Thoracic aorta (tissue), 2 donors: ENCODE measurements around the gene ADAMTS17. TPM values are rescaled to one million over a fixed set of nuclear protein-coding genes. Genes with fewer than 3 reads are reported as not detected.

ENCODE experiments used
- ATAC-seq: fragments of 150-250 bp; one replicate; pipeline ENCODE4 v1.8.0; 2017; ENCODE audit warnings: low read depth; ENCODE audit not compliant: insufficient number of reproducible peaks, low FRiP score
- DNase-seq: peaks from one replicate; pipeline ENCODE4 v3.0.0-alpha.2; 2020; ENCODE audit warnings: low spot score
- H3K27ac ChIP-seq, 2 donors: fragments of 200-600 bp; sonication (generic); 1 replicate in 1 of 2; 2 replicates in 1 of 2; pipeline ENCODE4 v1.5.1; 2016; ENCODE audit warnings: mild to moderate bottlenecking in 2 of 2, moderate library complexity in 2 of 2
- H3K27me3 ChIP-seq: fragments of 200-600 bp; sonication (generic); replicated peaks from 2 replicates; pipeline ENCODE4 v1.6.0; 2016; ENCODE audit warnings: mild to moderate bottlenecking; ENCODE audit not compliant: insufficient read depth
- H3K36me3 ChIP-seq: fragments of 200-600 bp; sonication (generic); one replicate; pipeline ENCODE4 v1.5.1; 2016
- H3K4me1 ChIP-seq, 2 donors: fragments of 200-600 bp; sonication (generic); 1 replicate in 1 of 2; 2 replicates in 1 of 2; pipeline versions ENCODE4 v1.5.1 to v1.6.0; 2016; ENCODE audit warnings: low read depth in 2 of 2, mild to moderate bottlenecking in 1 of 2; ENCODE audit not compliant: control insufficient read depth in 1 of 2
- H3K4me3 ChIP-seq: fragments of 200-600 bp; sonication (generic); 2 replicates; pipeline ENCODE4 v1.5.1; 2016; ENCODE audit warnings: mild to moderate bottlenecking
- H3K9me3 ChIP-seq: fragments of 200-600 bp; sonication (generic); 2 replicates; pipeline ENCODE4 v1.5.1; 2016
- total RNA-seq, 2 donors: library from RNA; depleted of rRNA; stranded (reverse); fragments of >200 nt; gene quantifications; one replicate each; pipeline versions ENCODE4 v1.1.0 to v1.2.3, GENCODE V29; 2016
- TF ChIP-seq, protein P1 (sequence below): fragments of 200-600 bp; sonication (generic); IDR thresholded peaks from one replicate; pipeline ENCODE4 v1.5.1; 2019; ENCODE audit warnings: antibody characterized with exemption

The ADAMTS17 gene
- total RNA-seq, 2 donors from 2014 or later = 2.8 to 8.1 TPM

DNA sequence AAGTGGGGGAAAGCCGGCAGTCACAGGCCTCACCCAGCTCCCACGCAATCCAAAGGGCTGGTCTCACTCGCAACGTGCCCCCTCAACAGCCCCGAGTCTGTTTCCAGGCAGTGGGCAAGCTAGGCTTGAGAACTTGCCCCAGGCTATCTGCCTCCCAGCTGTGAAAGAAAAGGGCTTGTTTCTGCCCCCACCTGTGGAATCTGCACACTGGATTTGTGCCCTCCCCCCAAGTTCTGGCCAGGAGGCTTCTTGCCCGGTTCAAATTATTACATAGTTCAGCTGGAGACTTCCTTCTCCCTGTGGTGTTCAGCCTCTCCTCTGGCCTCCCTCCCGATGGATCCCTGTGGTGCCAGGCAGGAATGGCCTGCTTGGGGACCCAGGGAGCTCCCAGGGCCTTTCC, 324.6 kb downstream of the ADAMTS17 start:
- no peaks in the 10 kb centered on the region for H3K9me3 ChIP-seq
- no peak overlapping the region for H3K4me3 ChIP-seq
- DNase-seq (no peak), ATAC-seq (no peak)
- no peaks in the 10 kb centered on the region for H3K27me3 ChIP-seq
- TF ChIP-seq, protein P1, sequence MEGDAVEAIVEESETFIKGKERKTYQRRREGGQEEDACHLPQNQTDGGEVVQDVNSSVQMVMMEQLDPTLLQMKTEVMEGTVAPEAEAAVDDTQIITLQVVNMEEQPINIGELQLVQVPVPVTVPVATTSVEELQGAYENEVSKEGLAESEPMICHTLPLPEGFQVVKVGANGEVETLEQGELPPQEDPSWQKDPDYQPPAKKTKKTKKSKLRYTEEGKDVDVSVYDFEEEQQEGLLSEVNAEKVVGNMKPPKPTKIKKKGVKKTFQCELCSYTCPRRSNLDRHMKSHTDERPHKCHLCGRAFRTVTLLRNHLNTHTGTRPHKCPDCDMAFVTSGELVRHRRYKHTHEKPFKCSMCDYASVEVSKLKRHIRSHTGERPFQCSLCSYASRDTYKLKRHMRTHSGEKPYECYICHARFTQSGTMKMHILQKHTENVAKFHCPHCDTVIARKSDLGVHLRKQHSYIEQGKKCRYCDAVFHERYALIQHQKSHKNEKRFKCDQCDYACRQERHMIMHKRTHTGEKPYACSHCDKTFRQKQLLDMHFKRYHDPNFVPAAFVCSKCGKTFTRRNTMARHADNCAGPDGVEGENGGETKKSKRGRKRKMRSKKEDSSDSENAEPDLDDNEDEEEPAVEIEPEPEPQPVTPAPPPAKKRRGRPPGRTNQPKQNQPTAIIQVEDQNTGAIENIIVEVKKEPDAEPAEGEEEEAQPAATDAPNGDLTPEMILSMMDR = no peak
- peaks cover 0 to 14% of the 10 kb centered on the region in 2 donors for H3K4me1 ChIP-seq
- no peaks in the 10 kb centered on the region for H3K36me3 ChIP-seq
- H3K27ac ChIP-seq = no peak overlapping the region

DNA sequence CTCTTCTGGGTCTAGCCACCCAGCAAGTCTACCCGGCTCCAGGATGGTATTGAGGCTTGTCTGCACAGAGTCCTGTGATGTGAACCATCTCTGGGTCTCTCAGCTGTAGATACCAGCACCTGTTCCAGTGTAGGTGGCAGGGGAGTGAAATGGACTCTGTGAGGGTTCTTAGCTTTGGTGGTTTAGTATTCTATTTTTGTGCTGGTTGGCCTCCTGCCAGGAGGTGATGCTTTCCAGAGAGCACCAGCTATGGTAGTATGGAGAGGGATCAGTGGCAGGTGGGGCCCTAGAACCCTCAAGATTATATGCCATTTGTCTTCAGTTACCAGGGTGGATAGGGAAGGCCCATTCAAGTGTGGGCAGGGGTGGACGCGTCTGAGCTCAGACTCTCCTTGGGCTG, 325.1 kb downstream of the ADAMTS17 start:
- no peaks in the 10 kb centered on the region for H3K9me3 ChIP-seq
- peaks cover 0 to 14% of the 10 kb centered on the region in 2 donors for H3K4me1 ChIP-seq
- no peak for ATAC-seq
- no peaks in the 10 kb centered on the region for H3K36me3 ChIP-seq
- no peak overlapping the region for H3K4me3 ChIP-seq
- DNase-seq = no peak
- no peaks in the 10 kb centered on the region for H3K27me3 ChIP-seq
- H3K27ac ChIP-seq = no peak overlapping the region
- TF ChIP-seq, protein P1 = no peak

- Histone ChIP-seq H3K36me3 (no peaks in the 10 kb centered on the region), H3K4me3 (no peak overlapping the region), H3K27ac (no peak overlapping the region), H3K27me3 (no peaks in the 10 kb centered on the region), H3K4me1 (no peaks in the 10 kb centered on the region), H3K9me3 (no peaks in the 10 kb centered on the region)
- ATAC-seq (no peak), DNase-seq (no peak)
- TF ChIP-seq, protein P1 = no peak
These were observed 330.5 kb downstream of the ADAMTS17 start for GRCh38 chr15:100011235-100011634.

GRCh38 chr15:100009372-100009771, 332.4 kb downstream of the ADAMTS17 start:
- TF ChIP-seq, protein P1 = no peak
- ATAC-seq (no peak), DNase-seq (no peak)
- Histone ChIP-seq H3K36me3 (no peaks in the 10 kb centered on the region), H3K4me3 (no peak overlapping the region), H3K4me1 (no peaks in the 10 kb centered on the region), H3K27ac (no peak overlapping the region), H3K27me3 (no peaks in the 10 kb centered on the region), H3K9me3 (no peaks in the 10 kb centered on the region)

DNA sequence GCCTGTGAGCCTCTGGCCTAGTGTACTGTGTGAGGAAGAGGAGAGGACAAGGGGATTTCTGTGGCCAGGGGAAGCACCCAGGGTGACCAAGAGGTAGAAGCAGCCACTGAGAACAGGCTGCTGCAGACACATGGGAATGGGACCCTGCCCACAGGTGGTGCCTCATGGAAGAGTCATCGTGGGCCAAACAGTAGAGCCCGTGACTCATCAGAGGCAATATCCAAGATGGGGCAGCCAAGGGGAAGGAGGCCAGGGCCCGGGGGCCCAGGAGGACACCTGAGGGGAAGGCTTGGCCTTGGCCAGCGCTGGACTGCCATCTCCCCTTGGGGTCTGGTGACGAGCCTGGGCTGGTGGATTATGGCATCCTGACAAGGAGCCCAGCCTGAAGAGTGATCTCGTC, 333.5 kb downstream of the ADAMTS17 start:
- DNase-seq = no peak
- ATAC-seq = no peak
- no peak overlapping the region for H3K4me3 ChIP-seq

More for the DNA sequence above, 333.5 kb downstream of the ADAMTS17 start:
- TF ChIP-seq, protein P1 = no peak
- Histone ChIP-seq H3K27me3 (no peaks in the 10 kb centered on the region), H3K27ac (no peak overlapping the region), H3K9me3 (no peaks in the 10 kb centered on the region), H3K4me1 (no peaks in the 10 kb centered on the region), H3K36me3 (no peaks in the 10 kb centered on the region)
